Stimulated activated CD4-positive, alpha-beta T cell treated with anti-CD3 and anti-CD28 coated beads, Interleukin-15, amount 100 ng/mL, for 24 hours (primary cell): ENCODE measurements around the gene PRPS2.

ENCODE experiments used
- DNase-seq: peaks from one replicate; pipeline ENCODE4 v3.0.0-alpha.2; 2020

The PRPS2 gene

GRCh38 chrX:12791257-12792228 lies at the start of gene PRPS2:
PRPS2 (plus strand) TSS chrX:12791412; CDS start chrX:12791498, 86 bp downstream.
- DNase-seq: peak; percentile 85

GRCh38 chrX:12741416-12741815 lies 49.8 kb upstream of the PRPS2 start:
- DNase-seq: no peak

GRCh38 chrX:12747433-12747832 lies 43.8 kb upstream of the PRPS2 start:
- DNase-seq: no peak

- no peak for DNase-seq
These were observed 39.3 kb upstream of the PRPS2 start for GRCh38 chrX:12751887-12752286.

DNA sequence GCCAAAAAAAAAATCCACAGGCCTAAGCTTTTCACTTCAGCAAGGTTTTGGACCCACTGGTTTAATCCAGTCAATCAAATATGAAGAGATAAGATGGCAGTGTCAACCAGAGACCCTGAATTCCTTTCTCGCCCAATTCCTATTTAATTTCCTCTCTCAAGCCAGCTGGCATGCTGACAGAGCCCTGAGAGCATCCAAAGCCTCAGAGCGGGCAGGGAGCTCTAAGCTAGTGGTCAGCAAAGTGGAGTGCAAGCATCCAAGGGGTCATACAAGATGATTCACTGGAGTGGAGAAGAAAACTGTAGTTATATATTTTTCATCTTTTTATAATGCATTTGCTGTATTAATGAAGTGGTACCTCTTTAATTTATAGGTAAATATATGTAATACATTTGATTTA lies 37.8 kb upstream of the PRPS2 start:
- DNase-seq: no peak

- DNase-seq: no peak
These were observed 32.9 kb upstream of the PRPS2 start for GRCh38 chrX:12758291-12758690.

DNA sequence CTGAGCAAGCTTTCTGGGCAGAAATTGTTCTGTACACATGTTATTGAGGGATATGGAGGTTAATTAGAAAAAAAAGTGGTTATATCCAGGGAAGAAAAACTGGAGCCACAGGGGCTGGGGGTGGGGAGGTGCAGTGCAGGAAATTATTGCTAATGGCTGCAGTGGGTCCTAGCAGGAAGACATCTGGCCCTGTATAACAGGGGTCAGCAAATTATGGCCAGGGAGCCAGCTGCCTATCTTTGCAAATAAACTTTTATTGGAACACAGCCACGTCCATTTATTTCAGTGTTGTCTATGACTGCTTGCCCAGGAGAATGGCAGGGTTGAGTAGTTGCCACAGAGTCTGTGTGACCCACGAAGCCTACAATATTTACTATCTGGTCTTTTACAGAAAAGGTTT lies 23.4 kb upstream of the PRPS2 start:
- DNase-seq: no peak

DNA sequence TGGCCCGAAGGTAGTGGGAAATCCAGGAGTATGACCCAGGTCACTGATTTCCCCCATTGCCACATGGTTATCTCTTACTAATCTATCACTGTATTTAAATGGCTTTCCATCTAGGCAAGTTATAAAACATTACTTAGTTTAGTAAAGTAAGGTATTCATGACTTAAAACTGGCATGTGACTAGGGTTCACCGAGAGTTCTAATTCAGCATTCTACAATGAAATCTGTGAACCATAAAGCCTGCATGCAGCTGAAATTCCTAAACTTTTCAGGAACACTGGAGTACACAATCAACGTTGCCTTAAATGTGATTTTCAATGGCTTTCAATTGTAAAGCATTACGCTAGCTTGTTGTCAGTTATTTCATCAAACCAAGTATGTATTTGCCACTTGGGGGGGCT lies 22.7 kb upstream of the PRPS2 start:
- no peak for DNase-seq

DNA sequence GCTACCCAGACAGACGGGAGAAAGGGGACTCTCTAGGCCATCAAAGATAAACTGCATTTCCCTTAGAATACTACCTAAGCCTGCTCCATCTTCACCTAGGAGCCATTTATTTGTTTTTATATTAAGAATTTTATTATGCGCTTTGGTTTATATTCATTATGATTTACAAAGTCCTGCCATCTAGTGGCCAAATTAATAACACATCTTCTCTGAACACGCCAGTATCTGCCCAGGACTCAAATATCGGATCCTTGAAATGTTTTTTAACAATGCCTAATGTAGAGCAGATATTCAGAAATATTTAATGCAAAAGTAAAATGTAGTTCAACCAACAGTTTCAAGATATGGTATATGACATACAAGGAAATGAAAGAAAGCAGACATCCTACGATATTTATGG lies 20.8 kb upstream of the PRPS2 start:
- no peak for DNase-seq

DNA sequence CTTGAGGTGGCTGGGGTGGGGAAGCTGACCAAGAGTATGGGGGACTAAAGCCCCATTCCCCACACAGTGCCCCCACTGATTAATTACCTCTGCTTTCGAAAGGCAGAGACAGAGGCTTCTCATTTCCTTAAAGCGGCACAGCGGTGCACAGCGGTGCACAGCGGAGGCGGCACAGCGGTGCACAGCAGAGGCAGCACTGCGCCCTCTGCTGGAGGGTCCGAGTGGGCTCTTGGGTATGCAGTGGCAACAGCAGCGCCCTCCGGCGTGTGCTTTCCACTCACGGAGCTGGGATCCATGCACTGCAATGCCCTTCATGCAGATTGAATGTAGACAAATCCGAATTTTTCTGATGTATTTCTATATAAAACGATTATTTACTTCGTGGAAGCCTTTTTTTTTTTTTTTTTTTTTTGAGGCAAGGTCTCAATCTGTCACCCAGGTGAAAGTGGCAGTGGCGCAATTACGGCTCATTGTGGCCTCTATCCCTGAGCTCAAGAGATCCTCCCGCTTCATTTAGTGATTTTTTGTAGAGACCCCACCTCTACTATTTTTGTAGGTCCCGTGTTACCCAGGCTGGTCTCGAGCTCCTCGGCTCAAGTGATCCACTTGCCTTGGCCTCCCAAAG lies 19.7 kb upstream of the PRPS2 start:
- peak; percentile 79 for DNase-seq

- DNase-seq: no peak
These were observed 13.5 kb upstream of the PRPS2 start for GRCh38 chrX:12777670-12778069.

DNA sequence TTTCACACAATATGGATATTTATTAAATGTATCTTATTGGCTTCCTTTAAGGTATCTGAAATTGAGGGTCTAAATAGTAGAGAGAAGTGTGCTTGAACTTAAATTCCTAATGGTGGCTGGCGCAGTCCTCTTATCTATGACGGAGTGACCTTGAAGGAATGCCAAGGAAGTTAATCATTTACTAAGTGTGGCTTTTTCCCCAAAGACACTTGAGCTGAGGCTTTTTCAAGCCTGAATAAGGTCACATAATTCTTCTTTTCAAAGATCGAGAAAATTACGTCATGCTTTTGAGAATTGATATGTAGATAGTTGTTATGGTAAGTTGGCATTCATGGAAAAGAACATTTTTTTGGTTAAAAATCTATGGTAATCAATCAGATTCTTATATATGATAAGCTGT lies 11.7 kb upstream of the PRPS2 start:
- DNase-seq: no peak

- DNase-seq: no peak
These were observed 2.6 kb upstream of the PRPS2 start for GRCh38 chrX:12788645-12789044.

GRCh38 chrX:12789976-12790375 lies 1.2 kb upstream of the PRPS2 start:
- no peak for DNase-seq

- no peak for DNase-seq
These were observed 341 bp upstream of the PRPS2 start for GRCh38 chrX:12790885-12791256.

DNA sequence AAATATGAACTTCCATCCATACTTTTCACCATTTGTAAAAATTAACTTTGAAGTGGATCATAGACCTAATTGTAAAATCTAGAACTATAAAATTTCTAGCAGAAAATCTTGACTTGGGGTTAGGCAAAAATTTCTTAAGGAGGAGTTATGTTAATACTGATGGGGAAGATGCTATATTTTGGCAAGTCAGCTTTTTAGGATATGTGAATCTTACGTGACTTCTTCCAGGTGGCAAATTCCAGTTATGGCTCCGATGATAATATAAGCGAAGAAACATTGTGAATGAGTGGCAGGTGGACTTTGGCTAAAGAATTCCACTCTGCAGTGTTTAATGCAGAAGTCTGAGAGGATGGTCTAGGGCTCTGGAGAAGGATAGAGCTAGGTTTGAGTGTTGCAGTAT lies 1.5 kb downstream of the PRPS2 start:
- no peak for DNase-seq

- DNase-seq: no peak
These were observed 3.4 kb downstream of the PRPS2 start for GRCh38 chrX:12794654-12795053.

DNA sequence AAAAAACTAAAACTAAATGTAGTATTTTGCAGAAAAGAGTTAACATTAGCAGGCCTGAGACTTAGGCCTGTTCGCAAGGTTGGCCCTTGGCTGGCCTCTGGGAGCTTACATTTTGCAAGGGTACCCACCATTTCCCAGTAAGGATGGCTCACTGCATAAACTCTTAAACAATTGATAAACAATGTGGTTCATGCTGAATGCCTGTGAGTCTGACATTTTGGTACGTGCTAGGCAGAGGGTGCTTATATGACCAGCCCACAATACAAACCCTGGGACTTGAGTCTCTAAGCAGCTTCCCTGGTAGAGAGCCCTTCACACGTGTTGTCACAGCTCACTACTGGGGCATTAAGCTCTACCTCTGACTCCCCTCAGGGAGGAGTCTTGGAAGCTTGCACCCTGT lies 7.4 kb downstream of the PRPS2 start:
- no peak for DNase-seq

DNA sequence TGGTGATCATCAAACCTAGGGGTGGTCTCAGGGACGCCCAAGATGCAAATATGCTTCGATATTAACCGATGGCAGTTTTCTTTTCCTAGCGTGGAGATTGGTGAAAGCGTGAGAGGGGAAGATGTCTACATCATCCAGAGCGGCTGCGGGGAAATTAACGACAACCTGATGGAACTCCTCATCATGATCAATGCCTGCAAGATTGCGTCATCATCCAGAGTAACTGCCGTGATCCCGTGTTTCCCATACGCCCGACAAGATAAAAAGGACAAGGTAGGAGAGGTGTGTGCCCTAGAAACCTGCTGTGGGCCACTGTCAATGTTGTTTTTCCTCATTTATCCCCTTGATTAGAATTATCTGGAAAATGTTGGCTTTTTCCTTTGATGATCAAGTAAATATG lies 7.9 kb downstream of the PRPS2 start:
- DNase-seq: no peak

- peak; percentile 5 for DNase-seq
These were observed 11.5 kb downstream of the PRPS2 start for GRCh38 chrX:12802741-12803140.

- no peak for DNase-seq
These were observed 13.4 kb downstream of the PRPS2 start for GRCh38 chrX:12804655-12805054.

GRCh38 chrX:12805333-12805732 lies 14.1 kb downstream of the PRPS2 start:
- DNase-seq: no peak

- DNase-seq: no peak
These were observed 20.4 kb downstream of the PRPS2 start for GRCh38 chrX:12811658-12812057.

- DNase-seq: peak; percentile 5
These were observed 23.2 kb downstream of the PRPS2 start for GRCh38 chrX:12814420-12814819.
